PC-9 (cell line): ENCODE measurements around the gene CDS1.

ENCODE experiments used
- CTCF ChIP-seq: fragments of 200-600 bp; sonication (generic); conservative IDR thresholded peaks from 2 replicates; pipeline ENCODE4 v1.6.1; 2017; ENCODE audit warnings: mixed run types, antibody characterized with exemption, mild to moderate bottlenecking, moderate library complexity
- EZH2 ChIP-seq: fragments of 200-600 bp; sonication (generic); IDR thresholded peaks from 2 replicates; pipeline ENCODE4 v1.8.0; 2017; ENCODE audit warnings: antibody characterized with exemption, low read depth

- TF ChIP-seq EZH2 (no peak), CTCF (no peak)
Observed at GRCh38 chr4:84680956-84681355, 98.0 kb downstream of the CDS1 start.
